Mesendoderm (in vitro differentiated cells): ENCODE results near the gene CENPE.

Experiments used
- DNase-seq: peaks from one replicate; pipeline ENCODE4 v3.0.0; 2013
- H2AK5ac ChIP-seq: 2 replicates; pipeline ENCODE4 v1.6.1; 2013; ENCODE audit warnings: low read length, inconsistent platforms
- H2BK120ac ChIP-seq: 2 replicates; pipeline ENCODE4 v1.6.1; 2013; ENCODE audit warnings: low read depth, mild to moderate bottlenecking, low read length, moderate library complexity, mixed read lengths
- H2BK15ac ChIP-seq: replicated peaks from 2 replicates; pipeline ENCODE4 v1.6.1; 2013; ENCODE audit warnings: low read depth, mild to moderate bottlenecking, moderate library complexity
- H2BK5ac ChIP-seq: 2 replicates; pipeline ENCODE4 v1.6.1; 2013; ENCODE audit warnings: low read length, inconsistent platforms
- H3K18ac ChIP-seq: 2 replicates; pipeline ENCODE4 v1.6.1; 2013; ENCODE audit warnings: mild to moderate bottlenecking, low read length, mixed read lengths
- H3K23ac ChIP-seq: one replicate; pipeline ENCODE4 v1.6.1; 2013; ENCODE audit warnings: low read length
- H3K27ac ChIP-seq: 2 replicates; pipeline ENCODE4 v1.5.1; 2013; ENCODE audit warnings: low read depth, mild to moderate bottlenecking, inconsistent platforms, low read length, moderate library complexity
- H3K27me3 ChIP-seq: 2 replicates; pipeline ENCODE4 v1.6.1; 2013; ENCODE audit warnings: low read length, control low read depth, mild to moderate bottlenecking, inconsistent platforms; ENCODE audit not compliant: insufficient read depth, poor library complexity
- H3K36me3 ChIP-seq: 2 replicates; pipeline ENCODE4 v1.6.1; 2013; ENCODE audit warnings: low read length, inconsistent platforms; ENCODE audit not compliant: control insufficient read depth, insufficient read depth
- H3K4ac ChIP-seq: one replicate; pipeline ENCODE4 v1.6.1; 2013; ENCODE audit warnings: low read depth, mild to moderate bottlenecking, low read length, moderate library complexity
- H3K4me1 ChIP-seq: 2 replicates; pipeline ENCODE4 v1.6.1; 2013; ENCODE audit warnings: low read depth, low read length, inconsistent platforms; ENCODE audit not compliant: control insufficient read depth
- H3K4me2 ChIP-seq: 2 replicates; pipeline ENCODE4 v1.6.1; 2013; ENCODE audit warnings: low read length
- H3K4me3 ChIP-seq: 2 replicates; pipeline ENCODE4 v1.5.1; 2013; ENCODE audit warnings: mild to moderate bottlenecking, low read length
- H3K56ac ChIP-seq: one replicate; pipeline ENCODE4 v1.6.1; 2013; ENCODE audit warnings: low read length
- H3K79me1 ChIP-seq: 2 replicates; pipeline ENCODE4 v1.6.1; 2013; ENCODE audit warnings: low read length, inconsistent platforms
- H3K79me2 ChIP-seq: 2 replicates; pipeline ENCODE4 v1.6.1; 2013; ENCODE audit warnings: mild to moderate bottlenecking, low read length; ENCODE audit not compliant: control insufficient read depth, insufficient read depth
- H3K9ac ChIP-seq: 2 replicates; pipeline ENCODE4 v1.6.1; 2013; ENCODE audit warnings: low read length, inconsistent platforms
- H4K5ac ChIP-seq: one replicate; pipeline ENCODE4 v1.6.1; 2013; ENCODE audit warnings: low read length
- H4K8ac ChIP-seq: one replicate; pipeline ENCODE4 v1.6.1; 2013; ENCODE audit warnings: low read depth, mild to moderate bottlenecking, control low read depth, low read length, moderate library complexity
- WGBS: extraction: QIAGEN DNeasy Blood & Tissue Kit; methylation state at CpG from one replicate; pipeline ENCODE4 v1.1.7; 2013; ENCODE audit warnings: low lambda C conversion rate, missing lambda C conversion rate; ENCODE audit not compliant: insufficient coverage; ENCODE audit errors: extremely low coverage; 5-methylcytosine and 5-hydroxymethylcytosine counted together

CENPE gene

GRCh38 chr4:103123114-103123513 lies 75.0 kb downstream of the CENPE start:
- Histone ChIP-seq H3K4ac (no peak overlapping the region), H3K4me1 (no peaks in the 10 kb centered on the region), H3K36me3 (no peaks in the 10 kb centered on the region), H3K4me2 (no peak overlapping the region), H3K56ac (no peak overlapping the region), H2BK120ac (no peak overlapping the region), H3K27me3 (no peaks in the 10 kb centered on the region), H3K23ac (no peak overlapping the region), H2BK5ac (no peak overlapping the region), H4K5ac (no peak overlapping the region), H3K18ac (no peak overlapping the region), H3K79me1 (no peaks in the 10 kb centered on the region), H3K4me3 (no peak overlapping the region), H2AK5ac (no peak overlapping the region), H3K79me2 (no peaks in the 10 kb centered on the region), H3K27ac (no peak overlapping the region), H4K8ac (no peak overlapping the region), H3K9ac (no peak overlapping the region), H2BK15ac (no peak overlapping the region)
- WGBS: no CpG with 5 or more reads among the region's 3 CpGs
- DNase-seq: no peak

GRCh38 chr4:103118166-103118565 lies 80.0 kb downstream of the CENPE start:
- no peak overlapping the region for H3K4me2 ChIP-seq
- H4K5ac ChIP-seq: no peak overlapping the region
- H3K4me3 ChIP-seq: no peak overlapping the region
- H2AK5ac ChIP-seq: no peak overlapping the region
- no peak for DNase-seq
- no peaks in the 10 kb centered on the region for H3K79me1 ChIP-seq
- H3K36me3 ChIP-seq: no peaks in the 10 kb centered on the region
- no peak overlapping the region for H3K56ac ChIP-seq
- H3K18ac ChIP-seq: no peak overlapping the region
- H3K79me2 ChIP-seq: no peaks in the 10 kb centered on the region
- H3K9ac ChIP-seq: no peak overlapping the region
- H3K27me3 ChIP-seq: no peaks in the 10 kb centered on the region
- no peak overlapping the region for H3K27ac ChIP-seq
- no peak overlapping the region for H2BK5ac ChIP-seq
- no peaks in the 10 kb centered on the region for H3K4me1 ChIP-seq
- no peak overlapping the region for H4K8ac ChIP-seq
- no peak overlapping the region for H2BK15ac ChIP-seq
- H2BK120ac ChIP-seq: no peak overlapping the region
- no peak overlapping the region for H3K4ac ChIP-seq
- WGBS: no CpG with 5 or more reads among the region's 1 CpG
- H3K23ac ChIP-seq: no peak overlapping the region

GRCh38 chr4:103111598-103111997 lies 86.5 kb downstream of the CENPE start:
- peaks cover 12% of the 10 kb centered on the region for H3K36me3 ChIP-seq
- H4K8ac ChIP-seq: no peak overlapping the region
- H3K4me3 ChIP-seq: no peak overlapping the region
- no peaks in the 10 kb centered on the region for H3K4me1 ChIP-seq
- no peak overlapping the region for H3K4ac ChIP-seq
- no peak overlapping the region for H4K5ac ChIP-seq
- H3K27me3 ChIP-seq: no peaks in the 10 kb centered on the region
- no peak for DNase-seq
- H3K23ac ChIP-seq: no peak overlapping the region
- no peak overlapping the region for H3K9ac ChIP-seq
- H3K79me2 ChIP-seq: no peaks in the 10 kb centered on the region
- no peak overlapping the region for H3K18ac ChIP-seq
- no peaks in the 10 kb centered on the region for H3K79me1 ChIP-seq
- no peak overlapping the region for H2AK5ac ChIP-seq
- no peak overlapping the region for H2BK120ac ChIP-seq
- no peak overlapping the region for H3K56ac ChIP-seq
- no peak overlapping the region for H3K4me2 ChIP-seq
- H3K27ac ChIP-seq: no peak overlapping the region
- no CpG with 5 or more reads among the region's 4 CpGs for WGBS
- no peak overlapping the region for H2BK5ac ChIP-seq
- H2BK15ac ChIP-seq: no peak overlapping the region

- Histone ChIP-seq H3K79me1 (no peaks in the 10 kb centered on the region), H3K4me1 (no peaks in the 10 kb centered on the region), H3K9ac (no peak overlapping the region), H3K27ac (no peak overlapping the region), H4K8ac (no peak overlapping the region), H2AK5ac (no peak overlapping the region), H4K5ac (no peak overlapping the region), H2BK120ac (no peak overlapping the region), H3K36me3 (peaks cover 12% of the 10 kb centered on the region), H3K18ac (no peak overlapping the region), H3K4me3 (no peak overlapping the region), H3K4ac (no peak overlapping the region), H2BK5ac (no peak overlapping the region), H3K79me2 (no peaks in the 10 kb centered on the region), H3K27me3 (no peaks in the 10 kb centered on the region), H2BK15ac (no peak overlapping the region), H3K4me2 (no peak overlapping the region), H3K23ac (no peak overlapping the region), H3K56ac (no peak overlapping the region)
- DNase-seq: no peak
- no CpG with 5 or more reads among the region's 4 CpGs for WGBS
These were observed 89.6 kb downstream of the CENPE start for GRCh38 chr4:103108542-103108941.

GRCh38 chr4:103105558-103106356 lies 92.4 kb downstream of the CENPE start:
- no peak overlapping the region for H3K4me3 ChIP-seq
- H3K56ac ChIP-seq: no peak overlapping the region
- no peak overlapping the region for H3K4me2 ChIP-seq
- H2BK120ac ChIP-seq: no peak overlapping the region
- no peak overlapping the region for H3K9ac ChIP-seq
- no peaks in the 10 kb centered on the region for H3K27me3 ChIP-seq
- H3K27ac ChIP-seq: no peak overlapping the region
- H2BK15ac ChIP-seq: no peak overlapping the region
- no peak overlapping the region for H4K8ac ChIP-seq
- DNase-seq: no peak
- H3K36me3 ChIP-seq: peaks cover 10% of the 10 kb centered on the region
- no peak overlapping the region for H4K5ac ChIP-seq
- no peak overlapping the region for H3K4ac ChIP-seq
- no peak overlapping the region for H2AK5ac ChIP-seq
- H3K23ac ChIP-seq: no peak overlapping the region
- no peak overlapping the region for H3K18ac ChIP-seq
- no peaks in the 10 kb centered on the region for H3K4me1 ChIP-seq
- H3K79me2 ChIP-seq: no peaks in the 10 kb centered on the region
- H3K79me1 ChIP-seq: no peaks in the 10 kb centered on the region
- WGBS: 100% methylated on average over 1 of the region's 2 CpGs
- H2BK5ac ChIP-seq: no peak overlapping the region

- Histone ChIP-seq H3K79me1 (no peaks in the 10 kb centered on the region), H3K56ac (no peak overlapping the region), H4K8ac (no peak overlapping the region), H2AK5ac (no peak overlapping the region), H3K9ac (no peak overlapping the region), H3K18ac (no peak overlapping the region), H3K79me2 (no peaks in the 10 kb centered on the region), H3K36me3 (peaks cover 8% of the 10 kb centered on the region), H2BK120ac (no peak overlapping the region), H3K27ac (no peak overlapping the region), H2BK15ac (no peak overlapping the region), H3K23ac (no peak overlapping the region), H3K27me3 (no peaks in the 10 kb centered on the region), H3K4me3 (no peak overlapping the region), H4K5ac (no peak overlapping the region), H3K4me2 (no peak overlapping the region), H2BK5ac (no peak overlapping the region), H3K4ac (no peak overlapping the region), H3K4me1 (no peaks in the 10 kb centered on the region)
- DNase-seq: no peak
- WGBS: no CpG with 5 or more reads among the region's 3 CpGs
These were observed 93.3 kb downstream of the CENPE start for GRCh38 chr4:103104886-103105285.
